ENCODE data around the gene ANKMY1. TPM values are rescaled to one million over a fixed set of nuclear protein-coding genes. Genes with fewer than 3 reads are reported as not detected.

ANKMY1 gene
- polyA plus RNA-seq, 1 experiment = 6.8 TPM

GRCh38 chr2:240597054-240597418, 39.2 kb upstream of the ANKMY1 start:
- TF ChIP-seq CTCF (IDR thresholded peaks at IDR 0.05; ENCODE audit: insufficient read depth, low read depth, low read length) = no peak
- no peak for DNase-seq (ENCODE audit: low read depth)
- ChIA-PET POLR2A (no interaction called here), CTCF (no interaction called here)
- no peak overlapping the region for H3K4me3 ChIP-seq (ENCODE audit: low read depth, low read length)
- peaks cover 16% of the 10 kb centered on the region for H3K36me3 ChIP-seq (ENCODE audit: control insufficient read depth, insufficient read depth, low read length)
- H3K27me3 ChIP-seq (ENCODE audit: control insufficient read depth, insufficient read depth, low read length) = no peaks in the 10 kb centered on the region

- ChIA-PET CTCF (no interaction called here), POLR2A (no interaction called here)
- H3K36me3 ChIP-seq (ENCODE audit: control insufficient read depth, insufficient read depth, low read length) = peaks cover 19% of the 10 kb centered on the region
- no peak overlapping the region for H3K4me3 ChIP-seq (ENCODE audit: low read depth, low read length)
- DNase-seq (ENCODE audit: low read depth) = no peak
- no peaks in the 10 kb centered on the region for H3K27me3 ChIP-seq (ENCODE audit: control insufficient read depth, insufficient read depth, low read length)
- no peak for TF ChIP-seq CTCF (IDR thresholded peaks at IDR 0.05; ENCODE audit: insufficient read depth, low read depth, low read length)
Observed at GRCh38 chr2:240596491-240596931, 38.7 kb upstream of the ANKMY1 start.

GRCh38 chr2:240596080-240596460, 38.3 kb upstream of the ANKMY1 start:
- Histone ChIP-seq H3K36me3 (ENCODE audit: control insufficient read depth, insufficient read depth, low read length) (peaks cover 19% of the 10 kb centered on the region), H3K4me3 (ENCODE audit: low read depth, low read length) (no peak overlapping the region), H3K27me3 (ENCODE audit: control insufficient read depth, insufficient read depth, low read length) (no peaks in the 10 kb centered on the region)
- CTCF ChIA-PET = no interaction called here
- DNase-seq (ENCODE audit: low read depth) = no peak
- POLR2A ChIA-PET = no interaction called here
- no peak for TF ChIP-seq CTCF (IDR thresholded peaks at IDR 0.05; ENCODE audit: insufficient read depth, low read depth, low read length)

GRCh38 chr2:240595381-240596079, 37.7 kb upstream of the ANKMY1 start:
- no peak for TF ChIP-seq CTCF (IDR thresholded peaks at IDR 0.05; ENCODE audit: insufficient read depth, low read depth, low read length)
- ChIA-PET CTCF (no interaction called here), POLR2A (no interaction called here)
- H3K36me3 ChIP-seq (ENCODE audit: control insufficient read depth, insufficient read depth, low read length) = peaks cover 21% of the 10 kb centered on the region
- no peak for DNase-seq (ENCODE audit: low read depth)
- H3K27me3 ChIP-seq (ENCODE audit: control insufficient read depth, insufficient read depth, low read length) = no peaks in the 10 kb centered on the region
- H3K4me3 ChIP-seq (ENCODE audit: low read depth, low read length) = no peak overlapping the region

GRCh38 chr2:240594511-240595380, 37.0 kb upstream of the ANKMY1 start:
- H3K36me3 ChIP-seq (ENCODE audit: control insufficient read depth, insufficient read depth, low read length) = peaks cover 21% of the 10 kb centered on the region
- H3K27me3 ChIP-seq (ENCODE audit: control insufficient read depth, insufficient read depth, low read length) = no peaks in the 10 kb centered on the region
- TF ChIP-seq CTCF (IDR thresholded peaks at IDR 0.05; ENCODE audit: insufficient read depth, low read depth, low read length) = no peak
- POLR2A ChIA-PET = no interaction called here
- H3K4me3 ChIP-seq (ENCODE audit: low read depth, low read length) = no peak overlapping the region
- no peak for DNase-seq (ENCODE audit: low read depth)
- CTCF ChIA-PET = interaction anchor here (1.1 to 1.7 kb wide), 3 partner anchors 9 to 28 kb away, joined by 3 to 5 read pairs (median 4); no protein-coding TSS in a partner anchor

All from BJ (cell line).